ENCODE data around the gene SPATA33. TPM values are rescaled to one million over a fixed set of nuclear protein-coding genes. Genes with fewer than 3 reads are reported as not detected.

SPATA33 gene
- total RNA-seq, 1 donor from 2014 or later, result 3.6 TPM

DNA sequence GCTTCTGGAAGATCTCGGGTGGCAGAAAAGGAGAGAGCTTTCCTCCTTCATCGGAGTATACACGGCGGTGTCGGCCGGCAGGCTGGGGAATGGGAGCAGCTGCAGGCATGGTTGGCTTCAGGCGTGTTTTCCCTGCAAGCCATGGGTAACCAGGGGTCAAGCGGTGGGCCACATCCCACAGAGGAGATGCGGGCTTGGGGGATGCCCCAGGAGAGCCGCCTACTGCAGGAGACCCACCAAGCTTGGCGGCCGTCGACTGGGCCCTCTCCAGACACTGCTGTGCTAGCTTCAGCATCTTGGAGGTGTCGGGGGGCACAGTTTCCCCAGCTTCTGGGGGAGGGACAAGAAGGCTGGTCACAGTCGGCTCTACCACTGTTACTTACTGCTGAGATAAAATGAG lies 58.9 kb downstream of the SPATA33 start:
- DNase-seq, result no peak
- Histone ChIP-seq H3K9me3 (replicated peaks) (no peaks in the 10 kb centered on the region), H3K4me1 (peaks cover 27% of the 10 kb centered on the region), H3K4me3 (no peak overlapping the region), H3K27ac (replicated peaks) (no peak overlapping the region), H3K36me3 (no peaks in the 10 kb centered on the region), H3K27me3 (ENCODE audit: low read depth) (peaks cover 17% of the 10 kb centered on the region)
- TF ChIP-seq, protein P1, sequence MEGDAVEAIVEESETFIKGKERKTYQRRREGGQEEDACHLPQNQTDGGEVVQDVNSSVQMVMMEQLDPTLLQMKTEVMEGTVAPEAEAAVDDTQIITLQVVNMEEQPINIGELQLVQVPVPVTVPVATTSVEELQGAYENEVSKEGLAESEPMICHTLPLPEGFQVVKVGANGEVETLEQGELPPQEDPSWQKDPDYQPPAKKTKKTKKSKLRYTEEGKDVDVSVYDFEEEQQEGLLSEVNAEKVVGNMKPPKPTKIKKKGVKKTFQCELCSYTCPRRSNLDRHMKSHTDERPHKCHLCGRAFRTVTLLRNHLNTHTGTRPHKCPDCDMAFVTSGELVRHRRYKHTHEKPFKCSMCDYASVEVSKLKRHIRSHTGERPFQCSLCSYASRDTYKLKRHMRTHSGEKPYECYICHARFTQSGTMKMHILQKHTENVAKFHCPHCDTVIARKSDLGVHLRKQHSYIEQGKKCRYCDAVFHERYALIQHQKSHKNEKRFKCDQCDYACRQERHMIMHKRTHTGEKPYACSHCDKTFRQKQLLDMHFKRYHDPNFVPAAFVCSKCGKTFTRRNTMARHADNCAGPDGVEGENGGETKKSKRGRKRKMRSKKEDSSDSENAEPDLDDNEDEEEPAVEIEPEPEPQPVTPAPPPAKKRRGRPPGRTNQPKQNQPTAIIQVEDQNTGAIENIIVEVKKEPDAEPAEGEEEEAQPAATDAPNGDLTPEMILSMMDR (IDR thresholded peaks at IDR 0.05; ENCODE audit: borderline replicate concordance), result no peak
- intact Hi-C loops (cut with micrococcal nuclease), result no loop called here

DNA sequence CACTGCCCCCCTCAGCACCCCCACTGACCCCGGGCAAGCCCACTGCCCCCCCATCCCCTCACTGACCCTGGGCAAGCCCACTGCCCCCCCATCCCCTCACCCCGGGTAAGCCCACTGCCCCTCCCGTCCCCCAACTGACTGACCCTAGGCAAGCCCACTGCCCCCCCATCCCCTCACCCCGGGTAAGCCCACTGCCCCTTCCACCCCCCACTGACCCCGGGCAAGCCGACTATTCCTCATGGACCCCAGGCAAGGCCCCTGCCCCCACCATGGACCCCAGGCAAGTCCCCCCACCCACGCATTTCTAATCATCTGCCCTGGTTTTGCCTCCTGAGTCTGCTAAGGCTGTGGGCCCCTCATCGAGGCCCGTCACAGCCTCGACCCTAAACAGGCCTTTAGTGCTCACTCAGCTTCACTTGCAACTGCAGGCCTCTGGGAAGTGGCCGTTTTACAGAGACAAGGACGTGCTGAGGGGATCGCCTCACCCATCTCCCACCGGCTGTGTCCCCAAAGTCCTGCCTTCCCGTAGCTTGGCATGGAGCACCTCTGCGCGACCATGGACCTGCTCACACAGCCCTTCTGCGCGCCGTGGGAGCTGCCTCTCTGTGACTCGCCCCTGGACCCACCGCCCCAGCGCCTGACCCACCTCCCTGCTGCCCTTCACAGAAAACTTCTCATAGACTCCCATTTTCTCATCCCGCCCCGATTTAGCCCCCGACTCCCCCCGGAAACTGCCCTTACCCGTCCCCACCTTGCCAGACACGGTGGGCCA lies 59.5 kb downstream of the SPATA33 start:
- DNase-seq, result no peak
- Histone ChIP-seq H3K4me1 (peaks cover 27% of the 10 kb centered on the region), H3K27me3 (ENCODE audit: low read depth) (peaks cover 13% of the 10 kb centered on the region), H3K4me3 (no peak overlapping the region), H3K27ac (replicated peaks) (no peak overlapping the region), H3K9me3 (replicated peaks) (no peaks in the 10 kb centered on the region), H3K36me3 (no peaks in the 10 kb centered on the region)
- intact Hi-C loops (cut with micrococcal nuclease), result no loop called here
- TF ChIP-seq, protein P1 (IDR thresholded peaks at IDR 0.05; ENCODE audit: borderline replicate concordance), result no peak

DNA sequence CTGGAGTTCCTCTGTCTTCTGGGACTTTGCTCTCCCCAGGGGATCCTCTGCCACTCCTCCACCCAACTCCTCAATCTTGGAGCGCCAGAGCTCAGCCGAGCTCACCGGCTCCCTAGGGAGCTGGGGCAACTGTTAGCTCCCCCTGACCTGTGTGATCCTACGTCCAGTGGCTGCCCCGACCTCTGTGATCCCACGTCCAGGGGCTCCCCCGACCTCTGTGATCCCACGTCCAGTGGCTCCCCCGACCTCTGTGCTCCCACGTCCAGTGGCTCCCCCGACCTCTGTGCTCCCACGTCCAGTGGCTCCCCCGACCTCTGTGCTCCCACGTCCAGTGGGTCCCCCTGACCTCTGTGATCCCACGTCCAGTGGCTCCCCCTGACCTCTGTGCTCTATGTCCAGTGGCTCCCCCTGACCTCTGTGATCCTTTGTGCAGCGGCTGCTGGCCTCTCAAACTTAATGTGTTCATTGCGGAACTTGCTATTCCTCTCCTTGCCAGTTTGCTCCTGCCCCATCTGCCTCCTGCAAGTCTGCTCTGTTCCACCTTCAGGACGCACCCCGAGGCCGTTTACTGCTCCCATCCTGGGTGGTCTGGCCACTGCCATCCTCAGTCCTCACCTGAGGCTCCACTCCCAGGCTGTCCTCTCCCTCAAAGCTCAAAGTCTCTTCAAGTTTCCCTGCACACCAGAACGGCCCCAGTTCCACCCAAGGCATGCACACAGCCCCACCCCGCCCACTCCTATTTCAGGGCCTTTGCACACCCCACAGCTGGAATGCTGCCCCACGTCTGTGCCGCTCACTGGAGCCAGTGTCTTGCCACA lies 60.3 kb downstream of the SPATA33 start:
- no peak overlapping the region for H3K4me3 ChIP-seq
- no peak overlapping the region for H3K27ac ChIP-seq (replicated peaks)
- H3K36me3 ChIP-seq, result peaks cover under 1% of the 10 kb centered on the region
- intact Hi-C loops (cut with micrococcal nuclease), result no loop called here
- H3K4me1 ChIP-seq, result peaks cover 32% of the 10 kb centered on the region
- H3K27me3 ChIP-seq (ENCODE audit: low read depth), result peaks cover 5% of the 10 kb centered on the region
- TF ChIP-seq, protein P1 (IDR thresholded peaks at IDR 0.05; ENCODE audit: borderline replicate concordance), result no peak
- H3K9me3 ChIP-seq (replicated peaks), result no peaks in the 10 kb centered on the region
- no peak for DNase-seq

Other genes starting within 250 kb of the SPATA33 start
- gene ANKRD11, start 167.3 kb upstream of the SPATA33 start, total RNA-seq, result 63.8 TPM
- 104 TPM for gene SPG7, start 149.4 kb upstream of the SPATA33 start, total RNA-seq
- gene RPL13, start 97.2 kb upstream of the SPATA33 start, total RNA-seq, result 1,030 TPM
- not detected for gene CPNE7, start 82.1 kb upstream of the SPATA33 start, total RNA-seq
- gene DPEP1, start 44.2 kb upstream of the SPATA33 start, total RNA-seq, result not detected
- 37.3 TPM for gene CHMP1A, start 128 bp upstream of the SPATA33 start, total RNA-seq
- gene CDK10, start 28.9 kb downstream of the SPATA33 start, total RNA-seq, result 26.7 TPM
- gene SPATA2L, start 43.9 kb downstream of the SPATA33 start, total RNA-seq, result 2.1 TPM
- gene VPS9D1, start 63.1 kb downstream of the SPATA33 start, total RNA-seq, result 12.6 TPM
- 12.9 TPM for gene ZNF276, start 63.7 kb downstream of the SPATA33 start, total RNA-seq
- gene FANCA, start 158.8 kb downstream of the SPATA33 start, total RNA-seq, result 2.4 TPM
- 1.2 TPM for gene SPIRE2, start 170.6 kb downstream of the SPATA33 start, total RNA-seq
- gene TCF25, start 215.8 kb downstream of the SPATA33 start, total RNA-seq, result 82.6 TPM

Measured in left ventricle myocardium inferior (tissue), 1 donor.